Suprapubic skin (tissue), 3 donors: Measurements from ENCODE around the gene CCR4.

Experiments used
- CTCF ChIP-seq, 2 donors: fragments of 200-600 bp in 1 of 2; fragments of 450-650 bp in 1 of 2; sonication (generic) in 1 of 2; IDR thresholded peaks; one replicate each; pipeline ENCODE4 v1.5.1; 2016 to 2019; ENCODE audit warnings: antibody characterized with exemption in 2 of 2, mild to moderate bottlenecking in 1 of 2, moderate library complexity in 1 of 2
- POLR2A ChIP-seq, 2 donors: fragments of 450-650 bp; IDR thresholded peaks; one replicate each; pipeline ENCODE4 v1.6.1; 2017; ENCODE audit warnings: antibody characterized with exemption in 2 of 2, mild to moderate bottlenecking in 2 of 2, moderate library complexity in 2 of 2

DNA sequence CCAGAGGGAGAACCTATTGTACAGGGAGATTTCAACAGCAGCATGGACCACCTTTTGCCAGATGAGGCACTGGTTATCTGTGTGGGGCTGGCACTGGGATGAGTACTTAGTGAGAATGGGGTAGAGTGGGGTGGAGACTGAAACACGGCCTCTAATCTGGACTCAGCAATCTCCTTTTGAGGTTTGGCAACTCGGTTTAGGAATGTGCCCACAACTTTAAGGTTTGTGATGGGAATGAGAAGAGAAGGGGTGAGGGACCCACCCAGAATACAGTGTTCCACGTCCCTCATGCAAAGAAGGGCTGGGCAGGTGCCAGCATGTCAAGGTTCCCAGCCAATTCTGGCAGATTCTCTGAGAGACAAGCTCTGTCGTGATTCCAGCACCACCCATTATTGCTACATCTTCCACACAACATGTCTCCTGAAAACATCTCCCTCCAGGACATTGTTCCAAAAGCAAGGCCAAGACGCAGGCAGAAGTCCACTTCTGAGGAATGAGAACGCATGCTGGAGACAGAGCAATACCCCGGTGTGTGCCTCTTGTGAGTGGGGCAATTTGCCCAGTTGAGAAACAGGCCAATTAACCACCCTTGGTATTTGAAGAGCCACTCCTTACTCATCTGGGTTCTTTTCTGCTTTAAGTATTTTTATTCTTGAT lies 37.5 kb upstream of the CCR4 start:
- TF ChIP-seq CTCF (IDR thresholded peaks at IDR 0.05) (peak in 1 of 2 donors; percentile 0), POLR2A (IDR thresholded peaks at IDR 0.05) (no peak)
